ENCODE results near the gene DSE. TPM values are rescaled to one million over a fixed set of nuclear protein-coding genes. Genes with fewer than 3 reads are reported as not detected.
A peak's percentile ranks its signal among the peaks of the same experiment; 100 is the strongest.

The DSE gene
- total RNA-seq, 2 donors from 2014 or later = 8.5 to 15.1 TPM

GRCh38 chr6:116366740-116367275, 3.9 kb upstream of the DSE start:
- ATAC-seq (replicated peaks in 1 of 2) = no peak
- peaks cover 9% of the 10 kb centered on the region for H3K4me1 Mint-ChIP-seq (ENCODE audit: low read depth)
- no peak overlapping the region for H3K4me3 Mint-ChIP-seq
- H3K27ac Mint-ChIP-seq = peak overlapping the region; percentile 35
- peaks cover 14% of the 10 kb centered on the region for H3K27me3 Mint-ChIP-seq (ENCODE audit: low read depth)
- no peaks in the 10 kb centered on the region for H3K9me3 Mint-ChIP-seq
- no peaks in the 10 kb centered on the region for H3K36me3 Mint-ChIP-seq (ENCODE audit: insufficient read depth in 2 of 2)
- no peak for DNase-seq

- Mint-ChIP-seq H3K4me3 (peak overlapping the region; percentile 83 to 89), H3K27ac (no peak overlapping the region), H3K36me3 (ENCODE audit: insufficient read depth in 2 of 2) (no peaks in the 10 kb centered on the region), H3K9me3 (no peaks in the 10 kb centered on the region), H3K27me3 (ENCODE audit: low read depth) (peaks cover 14% of the 10 kb centered on the region), H3K4me1 (ENCODE audit: low read depth) (peaks cover 9% of the 10 kb centered on the region)
- ATAC-seq (replicated peaks in 1 of 2) = no peak
- DNase-seq = no peak
Measured at GRCh38 chr6:116369540-116369939, 1.2 kb upstream of the DSE start.

- Mint-ChIP-seq H3K9me3 (no peaks in the 10 kb centered on the region), H3K4me1 (ENCODE audit: low read depth) (peaks cover 9% of the 10 kb centered on the region), H3K27me3 (ENCODE audit: low read depth) (peaks cover 14% of the 10 kb centered on the region), H3K36me3 (ENCODE audit: insufficient read depth in 2 of 2) (no peaks in the 10 kb centered on the region), H3K4me3 (peak overlapping the region; percentile 83 to 89), H3K27ac (peak overlapping the region; percentile 79)
- ATAC-seq (replicated peaks in 1 of 2) = peak in 1 of 2 donors; percentile 10
- no peak for DNase-seq
Measured at GRCh38 chr6:116369964-116370759, 585 bp upstream of the DSE start.

- no peaks in the 10 kb centered on the region for H3K9me3 Mint-ChIP-seq
- peak; percentile 33 for DNase-seq
- peak overlapping the region; percentile 83 to 89 for H3K4me3 Mint-ChIP-seq
- peak; percentile 65 to 72 for ATAC-seq (replicated peaks in 1 of 2)
- H3K27me3 Mint-ChIP-seq (ENCODE audit: low read depth) = peaks cover 14% of the 10 kb centered on the region
- H3K4me1 Mint-ChIP-seq (ENCODE audit: low read depth) = peaks cover 9% of the 10 kb centered on the region
- H3K36me3 Mint-ChIP-seq (ENCODE audit: insufficient read depth in 2 of 2) = no peaks in the 10 kb centered on the region
- no peak overlapping the region for H3K27ac Mint-ChIP-seq
Measured at GRCh38 chr6:116371120-116371917, 572 bp downstream of the DSE start.

GRCh38 chr6:116371918-116372209, 1.1 kb downstream of the DSE start:
- Mint-ChIP-seq H3K27me3 (ENCODE audit: low read depth) (peaks cover 13% of the 10 kb centered on the region), H3K36me3 (ENCODE audit: insufficient read depth in 2 of 2) (no peaks in the 10 kb centered on the region), H3K4me1 (ENCODE audit: low read depth) (peaks cover 9% of the 10 kb centered on the region), H3K27ac (no peak overlapping the region), H3K9me3 (no peaks in the 10 kb centered on the region), H3K4me3 (peak overlapping the region; percentile 83 to 89)
- DNase-seq (no peak), ATAC-seq (replicated peaks in 1 of 2) (no peak)

GRCh38 chr6:116373300-116373699, 2.6 kb downstream of the DSE start:
- no peak overlapping the region for H3K27ac Mint-ChIP-seq
- H3K27me3 Mint-ChIP-seq (ENCODE audit: low read depth) = peaks cover 13% of the 10 kb centered on the region
- peaks cover 9% of the 10 kb centered on the region for H3K4me1 Mint-ChIP-seq (ENCODE audit: low read depth)
- DNase-seq = no peak
- H3K36me3 Mint-ChIP-seq (ENCODE audit: insufficient read depth in 2 of 2) = no peaks in the 10 kb centered on the region
- no peaks in the 10 kb centered on the region for H3K9me3 Mint-ChIP-seq
- no peak overlapping the region for H3K4me3 Mint-ChIP-seq
- no peak for ATAC-seq (replicated peaks in 1 of 2)

- Mint-ChIP-seq H3K27me3 (ENCODE audit: low read depth) (peaks cover 13% of the 10 kb centered on the region), H3K36me3 (ENCODE audit: insufficient read depth in 2 of 2) (no peaks in the 10 kb centered on the region), H3K9me3 (no peaks in the 10 kb centered on the region), H3K27ac (no peak overlapping the region), H3K4me3 (no peak overlapping the region), H3K4me1 (ENCODE audit: low read depth) (peaks cover 9% of the 10 kb centered on the region)
- ATAC-seq (replicated peaks in 1 of 2) (no peak), DNase-seq (no peak)
Measured at GRCh38 chr6:116373940-116374339, 3.2 kb downstream of the DSE start.

GRCh38 chr6:116374586-116374985, 3.8 kb downstream of the DSE start:
- H3K36me3 Mint-ChIP-seq (ENCODE audit: insufficient read depth in 2 of 2) = no peaks in the 10 kb centered on the region
- H3K27me3 Mint-ChIP-seq (ENCODE audit: low read depth) = peaks cover 13% of the 10 kb centered on the region
- no peak overlapping the region for H3K27ac Mint-ChIP-seq
- no peak overlapping the region for H3K4me3 Mint-ChIP-seq
- H3K4me1 Mint-ChIP-seq (ENCODE audit: low read depth) = peaks cover 9% of the 10 kb centered on the region
- H3K9me3 Mint-ChIP-seq = no peaks in the 10 kb centered on the region
- no peak for DNase-seq
- no peak for ATAC-seq (replicated peaks in 1 of 2)

- DNase-seq (no peak), ATAC-seq (replicated peaks in 1 of 2) (no peak)
- peaks cover 12% of the 10 kb centered on the region for H3K27me3 Mint-ChIP-seq (ENCODE audit: low read depth)
- no peaks in the 10 kb centered on the region for H3K36me3 Mint-ChIP-seq (ENCODE audit: insufficient read depth in 2 of 2)
- H3K9me3 Mint-ChIP-seq = no peaks in the 10 kb centered on the region
- no peak overlapping the region for H3K27ac Mint-ChIP-seq
- peaks cover 2% of the 10 kb centered on the region for H3K4me1 Mint-ChIP-seq (ENCODE audit: low read depth)
- no peak overlapping the region for H3K4me3 Mint-ChIP-seq
Measured at GRCh38 chr6:116375262-116375661, 4.5 kb downstream of the DSE start.

GRCh38 chr6:116376149-116376548, 5.4 kb downstream of the DSE start:
- Mint-ChIP-seq H3K27ac (no peak overlapping the region), H3K4me1 (ENCODE audit: low read depth) (no peaks in the 10 kb centered on the region), H3K4me3 (no peak overlapping the region), H3K36me3 (ENCODE audit: insufficient read depth in 2 of 2) (no peaks in the 10 kb centered on the region), H3K27me3 (ENCODE audit: low read depth) (peaks cover 16% of the 10 kb centered on the region), H3K9me3 (no peaks in the 10 kb centered on the region)
- DNase-seq (no peak), ATAC-seq (replicated peaks in 1 of 2) (no peak)

- DNase-seq (no peak), ATAC-seq (replicated peaks in 1 of 2) (no peak)
- Mint-ChIP-seq H3K4me3 (no peak overlapping the region), H3K4me1 (ENCODE audit: low read depth) (peaks cover under 1% of the 10 kb centered on the region), H3K27ac (no peak overlapping the region), H3K9me3 (no peaks in the 10 kb centered on the region), H3K36me3 (ENCODE audit: insufficient read depth in 2 of 2) (no peaks in the 10 kb centered on the region), H3K27me3 (ENCODE audit: low read depth) (peaks cover 33% of the 10 kb centered on the region)
Measured at GRCh38 chr6:116379764-116380163, 9.0 kb downstream of the DSE start.

GRCh38 chr6:116380346-116380745, 9.6 kb downstream of the DSE start:
- ATAC-seq (replicated peaks in 1 of 2) (no peak), DNase-seq (no peak)
- H3K4me1 Mint-ChIP-seq (ENCODE audit: low read depth) = peaks cover 6% of the 10 kb centered on the region
- H3K27me3 Mint-ChIP-seq (ENCODE audit: low read depth) = peaks cover 33% of the 10 kb centered on the region
- H3K27ac Mint-ChIP-seq = no peak overlapping the region
- no peak overlapping the region for H3K4me3 Mint-ChIP-seq
- H3K9me3 Mint-ChIP-seq = no peaks in the 10 kb centered on the region
- H3K36me3 Mint-ChIP-seq (ENCODE audit: insufficient read depth in 2 of 2) = no peaks in the 10 kb centered on the region

GRCh38 chr6:116381000-116381399, 10.3 kb downstream of the DSE start:
- DNase-seq (no peak), ATAC-seq (replicated peaks in 1 of 2) (no peak)
- H3K9me3 Mint-ChIP-seq = no peaks in the 10 kb centered on the region
- H3K4me3 Mint-ChIP-seq = no peak overlapping the region
- H3K36me3 Mint-ChIP-seq (ENCODE audit: insufficient read depth in 2 of 2) = no peaks in the 10 kb centered on the region
- no peak overlapping the region for H3K27ac Mint-ChIP-seq
- H3K27me3 Mint-ChIP-seq (ENCODE audit: low read depth) = peaks cover 33% of the 10 kb centered on the region
- peaks cover 8% of the 10 kb centered on the region for H3K4me1 Mint-ChIP-seq (ENCODE audit: low read depth)
